Measurements from ENCODE around the gene GKN2. TPM values are rescaled to one million over a fixed set of nuclear protein-coding genes. Genes with fewer than 3 reads are reported as not detected.

The GKN2 gene
- total RNA-seq, 1 experiment from 2014 or later: not detected

DNA sequence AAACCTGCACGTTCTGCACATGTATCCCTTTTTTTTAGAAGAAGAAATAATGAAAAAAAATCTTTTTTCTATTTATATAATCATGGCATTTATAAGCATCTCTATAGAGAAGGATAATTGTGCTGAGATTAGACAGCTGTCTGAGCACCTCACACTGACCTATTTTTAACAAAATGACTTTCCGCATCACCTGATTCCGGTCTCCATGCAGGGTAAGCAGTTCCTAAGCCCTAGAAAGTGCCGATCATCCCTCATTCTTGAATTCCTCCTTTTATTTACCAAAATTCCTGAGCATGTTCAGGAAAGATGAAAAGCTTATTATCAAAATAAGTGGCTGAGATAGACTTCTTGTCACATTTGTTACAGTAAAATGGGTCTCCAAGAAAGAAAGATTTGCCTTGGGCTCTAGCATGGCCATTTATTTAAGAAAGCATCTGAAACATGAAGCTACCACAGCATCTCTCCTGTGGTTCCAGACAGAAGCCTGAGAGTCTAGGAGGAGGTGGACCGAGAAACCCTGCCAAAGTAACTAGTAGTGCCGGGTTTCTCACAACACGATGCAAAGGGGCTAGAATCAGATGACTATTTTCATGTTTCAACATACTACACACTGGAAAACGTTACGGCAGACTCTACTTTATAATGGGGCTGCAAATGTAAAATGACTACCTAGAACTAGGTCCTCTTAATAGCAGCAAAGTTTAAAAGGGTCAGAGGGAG lies 22.4 kb upstream of the GKN2 start:
- no peaks in the 10 kb centered on the region for H3K9me3 ChIP-seq (ENCODE audit: control insufficient read depth, insufficient read depth, low read depth, low read length)
- no TSS peak for BruUV-seq (replicated peaks)
- in situ Hi-C loops (cut with HindIII; ENCODE audit: low pct_unique_long_range_greater_than_20kb, low sequenced_read_pairs): no loop called here
- ChIA-PET CTCF (no interaction called here), POLR2A (no interaction called here)
- DNase-seq (ENCODE audit: low read depth, low spot score) (no peak), ATAC-seq (no peak)
- peaks cover 10% of the 10 kb centered on the region for H3K4me1 ChIP-seq (ENCODE audit: control insufficient read depth, insufficient read depth, low read length)
- intact Hi-C loops (cut with micrococcal nuclease; ENCODE audit: unreplicated experiment): no loop called here
- no peak overlapping the region for H3K27ac ChIP-seq (ENCODE audit: low read length)
- H3K36me3 ChIP-seq (ENCODE audit: control insufficient read depth, insufficient read depth, low read length): no peaks in the 10 kb centered on the region
- TF ChIP-seq, protein P1, sequence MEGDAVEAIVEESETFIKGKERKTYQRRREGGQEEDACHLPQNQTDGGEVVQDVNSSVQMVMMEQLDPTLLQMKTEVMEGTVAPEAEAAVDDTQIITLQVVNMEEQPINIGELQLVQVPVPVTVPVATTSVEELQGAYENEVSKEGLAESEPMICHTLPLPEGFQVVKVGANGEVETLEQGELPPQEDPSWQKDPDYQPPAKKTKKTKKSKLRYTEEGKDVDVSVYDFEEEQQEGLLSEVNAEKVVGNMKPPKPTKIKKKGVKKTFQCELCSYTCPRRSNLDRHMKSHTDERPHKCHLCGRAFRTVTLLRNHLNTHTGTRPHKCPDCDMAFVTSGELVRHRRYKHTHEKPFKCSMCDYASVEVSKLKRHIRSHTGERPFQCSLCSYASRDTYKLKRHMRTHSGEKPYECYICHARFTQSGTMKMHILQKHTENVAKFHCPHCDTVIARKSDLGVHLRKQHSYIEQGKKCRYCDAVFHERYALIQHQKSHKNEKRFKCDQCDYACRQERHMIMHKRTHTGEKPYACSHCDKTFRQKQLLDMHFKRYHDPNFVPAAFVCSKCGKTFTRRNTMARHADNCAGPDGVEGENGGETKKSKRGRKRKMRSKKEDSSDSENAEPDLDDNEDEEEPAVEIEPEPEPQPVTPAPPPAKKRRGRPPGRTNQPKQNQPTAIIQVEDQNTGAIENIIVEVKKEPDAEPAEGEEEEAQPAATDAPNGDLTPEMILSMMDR (IDR thresholded peaks at IDR 0.05): no peak
- no peak for TF ChIP-seq POLR2AphosphoS5 (IDR thresholded peaks at IDR 0.05; ENCODE audit: low read depth, low read length)
- TF ChIP-seq, protein P2, sequence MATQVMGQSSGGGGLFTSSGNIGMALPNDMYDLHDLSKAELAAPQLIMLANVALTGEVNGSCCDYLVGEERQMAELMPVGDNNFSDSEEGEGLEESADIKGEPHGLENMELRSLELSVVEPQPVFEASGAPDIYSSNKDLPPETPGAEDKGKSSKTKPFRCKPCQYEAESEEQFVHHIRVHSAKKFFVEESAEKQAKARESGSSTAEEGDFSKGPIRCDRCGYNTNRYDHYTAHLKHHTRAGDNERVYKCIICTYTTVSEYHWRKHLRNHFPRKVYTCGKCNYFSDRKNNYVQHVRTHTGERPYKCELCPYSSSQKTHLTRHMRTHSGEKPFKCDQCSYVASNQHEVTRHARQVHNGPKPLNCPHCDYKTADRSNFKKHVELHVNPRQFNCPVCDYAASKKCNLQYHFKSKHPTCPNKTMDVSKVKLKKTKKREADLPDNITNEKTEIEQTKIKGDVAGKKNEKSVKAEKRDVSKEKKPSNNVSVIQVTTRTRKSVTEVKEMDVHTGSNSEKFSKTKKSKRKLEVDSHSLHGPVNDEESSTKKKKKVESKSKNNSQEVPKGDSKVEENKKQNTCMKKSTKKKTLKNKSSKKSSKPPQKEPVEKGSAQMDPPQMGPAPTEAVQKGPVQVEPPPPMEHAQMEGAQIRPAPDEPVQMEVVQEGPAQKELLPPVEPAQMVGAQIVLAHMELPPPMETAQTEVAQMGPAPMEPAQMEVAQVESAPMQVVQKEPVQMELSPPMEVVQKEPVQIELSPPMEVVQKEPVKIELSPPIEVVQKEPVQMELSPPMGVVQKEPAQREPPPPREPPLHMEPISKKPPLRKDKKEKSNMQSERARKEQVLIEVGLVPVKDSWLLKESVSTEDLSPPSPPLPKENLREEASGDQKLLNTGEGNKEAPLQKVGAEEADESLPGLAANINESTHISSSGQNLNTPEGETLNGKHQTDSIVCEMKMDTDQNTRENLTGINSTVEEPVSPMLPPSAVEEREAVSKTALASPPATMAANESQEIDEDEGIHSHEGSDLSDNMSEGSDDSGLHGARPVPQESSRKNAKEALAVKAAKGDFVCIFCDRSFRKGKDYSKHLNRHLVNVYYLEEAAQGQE (IDR thresholded peaks at IDR 0.05; ENCODE audit: insufficient read depth in 1 of 2, low read depth in 2 of 2, low read length in 1 of 2): no peak
- no peak for TF ChIP-seq SIN3A (IDR thresholded peaks at IDR 0.05; ENCODE audit: borderline replicate concordance, insufficient read depth, low read depth, low read length)
- H3K4me3 ChIP-seq (ENCODE audit: low read depth in 2 of 2, low read length in 2 of 2): no peak overlapping the region
- H3K27me3 ChIP-seq (ENCODE audit: control insufficient read depth, insufficient read depth, low read length): no peaks in the 10 kb centered on the region; the same call in 1 of the 2 replicates

DNA sequence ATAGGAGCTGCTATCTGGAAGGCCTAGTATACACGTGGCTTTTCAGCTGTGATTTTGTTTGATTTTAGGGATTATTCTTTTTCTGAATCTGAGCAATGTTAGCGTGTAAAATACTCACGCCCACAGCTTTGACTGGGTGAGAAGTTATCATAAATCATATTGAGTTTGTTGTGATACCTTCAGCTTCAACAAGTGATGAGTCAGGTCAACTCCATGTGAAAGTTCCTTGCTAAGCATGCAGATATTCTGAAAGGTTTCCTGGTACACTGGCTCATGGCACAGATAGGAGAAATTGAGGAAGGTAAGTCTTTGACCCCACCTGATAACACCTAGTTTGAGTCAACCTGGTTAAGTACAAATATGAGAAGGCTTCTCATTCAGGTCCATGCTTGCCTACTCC lies 21.6 kb upstream of the GKN2 start, which contains the start of gene GKN1:
TSS of gene GKN1 (plus strand) at position 386 of the 400 bp plus-strand sequence. CDS start 42 bp downstream, outside the sequence.
- Histone ChIP-seq H3K9me3 (ENCODE audit: control insufficient read depth, insufficient read depth, low read depth, low read length) (no peaks in the 10 kb centered on the region), H3K27me3 (ENCODE audit: control insufficient read depth, insufficient read depth, low read length) (no peaks in the 10 kb centered on the region; the same call in 1 of the 2 replicates), H3K27ac (ENCODE audit: low read length) (no peak within 1 kb of the TSS), H3K4me3 (ENCODE audit: low read depth in 2 of 2, low read length in 2 of 2) (no peak within 1 kb of the TSS), H3K4me1 (ENCODE audit: control insufficient read depth, insufficient read depth, low read length) (peaks cover 10% of the 10 kb centered on the region), H3K36me3 (ENCODE audit: control insufficient read depth, insufficient read depth, low read length) (no peaks in the 10 kb centered on the region)
- no peak for ATAC-seq
- no peak for DNase-seq (ENCODE audit: low read depth, low spot score)
- ChIA-PET CTCF (no interaction called here), POLR2A (no interaction called here)
- intact Hi-C loops (cut with micrococcal nuclease; ENCODE audit: unreplicated experiment): no loop called here
- in situ Hi-C loops (cut with HindIII; ENCODE audit: low pct_unique_long_range_greater_than_20kb, low sequenced_read_pairs): no loop called here
- TF ChIP-seq TCF7L2 (IDR thresholded peaks at IDR 0.05; ENCODE audit: low read depth, low read length) (no peak), SIN3A (IDR thresholded peaks at IDR 0.05; ENCODE audit: borderline replicate concordance, insufficient read depth, low read depth, low read length) (no peak)
- TF ChIP-seq, protein P1 (IDR thresholded peaks at IDR 0.05): no peak
- BruUV-seq (replicated peaks): no TSS peak
